ENCODE results near the gene DMGDH.
"Not testable (repeated sequence)": the region's sequence is repeated elsewhere in the genome, so short reads cannot be mapped to it uniquely, and the experiment has no call there.

Gene DMGDH

GRCh38 chr5:79011869-79012268 lies 57.6 kb downstream of the DMGDH start:
- DNase-seq (ENCODE audit: low read depth in 1 of 2, low spot score in 1 of 2): no peak

GRCh38 chr5:79011219-79011836 lies 58.1 kb downstream of the DMGDH start:
- no peak for DNase-seq (ENCODE audit: low read depth in 1 of 2, low spot score in 1 of 2)

GRCh38 chr5:79008362-79008761 lies 61.1 kb downstream of the DMGDH start:
- no peak for DNase-seq (ENCODE audit: low read depth in 1 of 2, low spot score in 1 of 2)

GRCh38 chr5:79007872-79008271 lies 61.6 kb downstream of the DMGDH start:
- no peak for DNase-seq (ENCODE audit: low read depth in 1 of 2, low spot score in 1 of 2)

GRCh38 chr5:79005936-79006631 lies 63.4 kb downstream of the DMGDH start:
- DNase-seq (ENCODE audit: low read depth in 1 of 2, low spot score in 1 of 2): no peak

- DNase-seq (ENCODE audit: low read depth in 1 of 2, low spot score in 1 of 2): no peak
Observed at GRCh38 chr5:79005151-79005550, 64.3 kb downstream of the DMGDH start.

GRCh38 chr5:79002374-79002773 lies 67.1 kb downstream of the DMGDH start:
- DNase-seq (ENCODE audit: low read depth in 1 of 2, low spot score in 1 of 2): no peak

- no peak for DNase-seq (ENCODE audit: low read depth in 1 of 2, low spot score in 1 of 2)
Observed at GRCh38 chr5:79001471-79001870, 68.0 kb downstream of the DMGDH start.

GRCh38 chr5:78997090-78997489 lies 72.4 kb downstream of the DMGDH start:
- DNase-seq (ENCODE audit: low read depth in 1 of 2, low spot score in 1 of 2): no peak

GRCh38 chr5:78995521-78996007 lies 73.9 kb downstream of the DMGDH start:
- DNase-seq (ENCODE audit: low read depth in 1 of 2, low spot score in 1 of 2): no peak

GRCh38 chr5:78993165-78993564 lies 76.3 kb downstream of the DMGDH start:
- no peak for DNase-seq (ENCODE audit: low read depth in 1 of 2, low spot score in 1 of 2)

- no peak for DNase-seq (ENCODE audit: low read depth in 1 of 2, low spot score in 1 of 2)
Observed at GRCh38 chr5:78992146-78992545, 77.3 kb downstream of the DMGDH start.

- no peak for DNase-seq (ENCODE audit: low read depth in 1 of 2, low spot score in 1 of 2)
Observed at GRCh38 chr5:78989080-78989479, 80.4 kb downstream of the DMGDH start.

- peak in 1 of 2 donors; percentile 11 for DNase-seq (ENCODE audit: low read depth in 1 of 2, low spot score in 1 of 2)
Observed at GRCh38 chr5:78985725-78986223, 83.7 kb downstream of the DMGDH start.

- peak; percentile 9 to 25 for DNase-seq (ENCODE audit: low read depth in 1 of 2, low spot score in 1 of 2)
Observed at GRCh38 chr5:78985116-78985724, 84.3 kb downstream of the DMGDH start, which contains the start of gene ARSB. Gene ARSB, minus strand, starts transcription at chr5:78985310. Its CDS starts 62 bp downstream, at chr5:78985248.

- peak; percentile 51 to 72 for DNase-seq (ENCODE audit: low read depth in 1 of 2, low spot score in 1 of 2)
Observed at GRCh38 chr5:78984439-78985115, 84.9 kb downstream of the DMGDH start.

- no peak for DNase-seq (ENCODE audit: low read depth in 1 of 2, low spot score in 1 of 2)
Observed at GRCh38 chr5:78983601-78984438, 85.7 kb downstream of the DMGDH start.

- not testable (repeated sequence) for DNase-seq (ENCODE audit: low read depth in 1 of 2, low spot score in 1 of 2)
Observed at GRCh38 chr5:78983194-78983593, 86.3 kb downstream of the DMGDH start.

- DNase-seq (ENCODE audit: low read depth in 1 of 2, low spot score in 1 of 2): no peak
Observed at GRCh38 chr5:78979909-78980308, 89.6 kb downstream of the DMGDH start.

GRCh38 chr5:78979117-78979742 lies 90.2 kb downstream of the DMGDH start:
- DNase-seq (ENCODE audit: low read depth in 1 of 2, low spot score in 1 of 2): no peak

Data from activated T-helper 1 cell treated with anti-CD3 and anti-CD28 coated beads, Interleukin-2, amount 50 U/mL, for 16 hours (primary cell).